Adrenal gland (tissue), 5 donors: ENCODE measurements around the gene DNASE1L3.

Experiments used
- POLR2A ChIP-seq, 2 donors: fragments of 450-650 bp; IDR thresholded peaks; one replicate each; pipeline ENCODE4 v1.6.1; 2017; ENCODE audit warnings: antibody characterized with exemption in 2 of 2, mild to moderate bottlenecking in 2 of 2, moderate library complexity in 1 of 2
- TF ChIP-seq, protein P1 (sequence below), 6 experiments: fragments of 450-650 bp in 4 of 6; fragments of 200-600 bp in 2 of 6; sonication (generic) in 1 of 6; IDR thresholded peaks; 1 replicate in 5 of 6; 2 replicates in 1 of 6; pipeline versions ENCODE4 v1.5.1 to v1.8.0; 2016 to 2021; ENCODE audit warnings: antibody characterized with exemption in 6 of 6, mild to moderate bottlenecking in 2 of 6, moderate library complexity in 1 of 6
- donor health status: DM: no; HTN: no; CAD: no.

GRCh38 chr3:58197588-58197987 lies 13.2 kb downstream of the DNASE1L3 start:
- TF ChIP-seq POLR2A (IDR thresholded peaks at IDR 0.05) = no peak
- TF ChIP-seq, protein P1, sequence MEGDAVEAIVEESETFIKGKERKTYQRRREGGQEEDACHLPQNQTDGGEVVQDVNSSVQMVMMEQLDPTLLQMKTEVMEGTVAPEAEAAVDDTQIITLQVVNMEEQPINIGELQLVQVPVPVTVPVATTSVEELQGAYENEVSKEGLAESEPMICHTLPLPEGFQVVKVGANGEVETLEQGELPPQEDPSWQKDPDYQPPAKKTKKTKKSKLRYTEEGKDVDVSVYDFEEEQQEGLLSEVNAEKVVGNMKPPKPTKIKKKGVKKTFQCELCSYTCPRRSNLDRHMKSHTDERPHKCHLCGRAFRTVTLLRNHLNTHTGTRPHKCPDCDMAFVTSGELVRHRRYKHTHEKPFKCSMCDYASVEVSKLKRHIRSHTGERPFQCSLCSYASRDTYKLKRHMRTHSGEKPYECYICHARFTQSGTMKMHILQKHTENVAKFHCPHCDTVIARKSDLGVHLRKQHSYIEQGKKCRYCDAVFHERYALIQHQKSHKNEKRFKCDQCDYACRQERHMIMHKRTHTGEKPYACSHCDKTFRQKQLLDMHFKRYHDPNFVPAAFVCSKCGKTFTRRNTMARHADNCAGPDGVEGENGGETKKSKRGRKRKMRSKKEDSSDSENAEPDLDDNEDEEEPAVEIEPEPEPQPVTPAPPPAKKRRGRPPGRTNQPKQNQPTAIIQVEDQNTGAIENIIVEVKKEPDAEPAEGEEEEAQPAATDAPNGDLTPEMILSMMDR (IDR thresholded peaks at IDR 0.05) = no peak
